Measurements from ENCODE around the gene RPS6KA2.

GRCh38 chr6:166619912-166620311, 7.1 kb downstream of the RPS6KA2 start:
- no peak for TF ChIP-seq CTCF (IDR thresholded peaks at IDR 0.05)
- TF ChIP-seq POLR2A (IDR thresholded peaks at IDR 0.05), result no peak
